Adrenal gland (tissue), 5 donors: ENCODE results near the gene OR2A42.
"Not testable (repeated sequence)": the region's sequence is repeated elsewhere in the genome, so short reads cannot be mapped to it uniquely, and the experiment has no call there.

Experiments used
- POLR2A ChIP-seq, 2 donors: fragments of 450-650 bp; IDR thresholded peaks; one replicate each; pipeline ENCODE4 v1.6.1; 2017; ENCODE audit warnings: antibody characterized with exemption in 2 of 2, mild to moderate bottlenecking in 2 of 2, moderate library complexity in 1 of 2
- TF ChIP-seq, protein P1 (sequence below), 6 experiments: fragments of 450-650 bp in 4 of 6; fragments of 200-600 bp in 2 of 6; sonication (generic) in 1 of 6; IDR thresholded peaks; 1 replicate in 5 of 6; 2 replicates in 1 of 6; pipeline versions ENCODE4 v1.5.1 to v1.8.0; 2016 to 2021; ENCODE audit warnings: antibody characterized with exemption in 6 of 6, mild to moderate bottlenecking in 2 of 6, moderate library complexity in 1 of 6
- donor health status: DM: no; HTN: no; CAD: no.

DNA sequence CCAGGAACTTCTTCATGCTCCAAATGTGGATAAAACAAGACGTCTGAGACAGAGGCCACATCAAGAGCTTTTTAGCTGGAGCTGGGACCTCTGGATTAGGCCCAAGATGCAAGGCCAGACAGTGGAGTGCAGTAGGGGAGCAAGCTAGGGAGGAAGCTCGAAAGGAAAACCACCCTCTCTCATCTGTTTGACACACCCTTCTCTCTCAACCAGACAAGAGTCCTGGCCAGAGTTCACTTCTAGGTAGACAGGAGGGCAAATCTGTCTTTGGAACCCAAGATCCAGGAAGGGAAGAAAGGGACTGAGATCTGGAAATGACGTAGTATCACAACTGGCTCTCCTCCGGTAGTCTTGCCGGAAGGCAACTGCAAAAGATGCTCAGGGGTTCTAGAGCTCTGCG, 45.0 kb downstream of the OR2A42 start:
- TF ChIP-seq, protein P1, sequence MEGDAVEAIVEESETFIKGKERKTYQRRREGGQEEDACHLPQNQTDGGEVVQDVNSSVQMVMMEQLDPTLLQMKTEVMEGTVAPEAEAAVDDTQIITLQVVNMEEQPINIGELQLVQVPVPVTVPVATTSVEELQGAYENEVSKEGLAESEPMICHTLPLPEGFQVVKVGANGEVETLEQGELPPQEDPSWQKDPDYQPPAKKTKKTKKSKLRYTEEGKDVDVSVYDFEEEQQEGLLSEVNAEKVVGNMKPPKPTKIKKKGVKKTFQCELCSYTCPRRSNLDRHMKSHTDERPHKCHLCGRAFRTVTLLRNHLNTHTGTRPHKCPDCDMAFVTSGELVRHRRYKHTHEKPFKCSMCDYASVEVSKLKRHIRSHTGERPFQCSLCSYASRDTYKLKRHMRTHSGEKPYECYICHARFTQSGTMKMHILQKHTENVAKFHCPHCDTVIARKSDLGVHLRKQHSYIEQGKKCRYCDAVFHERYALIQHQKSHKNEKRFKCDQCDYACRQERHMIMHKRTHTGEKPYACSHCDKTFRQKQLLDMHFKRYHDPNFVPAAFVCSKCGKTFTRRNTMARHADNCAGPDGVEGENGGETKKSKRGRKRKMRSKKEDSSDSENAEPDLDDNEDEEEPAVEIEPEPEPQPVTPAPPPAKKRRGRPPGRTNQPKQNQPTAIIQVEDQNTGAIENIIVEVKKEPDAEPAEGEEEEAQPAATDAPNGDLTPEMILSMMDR (IDR thresholded peaks at IDR 0.05): not testable (repeated sequence)
- not testable (repeated sequence) for TF ChIP-seq POLR2A (IDR thresholded peaks at IDR 0.05)
